NCI-H2081 (cell line): ENCODE measurements around the gene NME3.

ENCODE experiments used
- DNase-seq, 2 experiments: peaks; one replicate each; lab custom pipeline; 2025; lab: John Stamatoyannopoulos, UW

The NME3 gene

GRCh38 chr16:1780677-1781072 lies 9.3 kb upstream of the NME3 start:
- DNase-seq = no peak

- DNase-seq = no peak
Measured at GRCh38 chr16:1779741-1780676, 8.7 kb upstream of the NME3 start.

GRCh38 chr16:1779234-1779701 lies 7.9 kb upstream of the NME3 start:
- DNase-seq = no peak

- DNase-seq = no peak
Measured at GRCh38 chr16:1778200-1779179, 7.1 kb upstream of the NME3 start.

GRCh38 chr16:1777375-1778199 lies 6.2 kb upstream of the NME3 start:
- DNase-seq = no peak

- DNase-seq = no peak
Measured at GRCh38 chr16:1776991-1777374, 5.6 kb upstream of the NME3 start.

- no peak for DNase-seq
Measured at GRCh38 chr16:1776672-1776955, 5.3 kb upstream of the NME3 start.

- DNase-seq = no peak
Measured at GRCh38 chr16:1775846-1776671, 4.7 kb upstream of the NME3 start.

- no peak for DNase-seq
Measured at GRCh38 chr16:1775006-1775845, 3.9 kb upstream of the NME3 start.

- no peak for DNase-seq
Measured at GRCh38 chr16:1774448-1774780, 3.1 kb upstream of the NME3 start.

GRCh38 chr16:1773703-1774447 lies 2.5 kb upstream of the NME3 start:
- no peak for DNase-seq

GRCh38 chr16:1772908-1773702 lies 1.8 kb upstream of the NME3 start, which contains the start of gene MRPS34:
TSS of gene MRPS34 (minus strand) at chr16:1773134. CDS start at chr16:1773119, 15 bp downstream.
- DNase-seq = peak; percentile 72 to 83

GRCh38 chr16:1772362-1772907 lies 1.1 kb upstream of the NME3 start, which contains the start of gene EME2:
TSS of gene EME2 (plus strand) at chr16:1772810. CDS start at chr16:1773228, 418 bp downstream.
- DNase-seq = no peak

GRCh38 chr16:1771864-1772361 lies 570 bp upstream of the NME3 start:
- peak in 1 of 2 experiments; percentile 21 for DNase-seq

- DNase-seq = peak; percentile 70 to 88
Measured at GRCh38 chr16:1770328-1771187, 785 bp downstream of the NME3 start.

- no peak for DNase-seq
Measured at GRCh38 chr16:1769402-1770300, 1.7 kb downstream of the NME3 start.
